Iris pigment epithelial cell (primary cell): ENCODE data around the gene YTHDF1.
"Not testable (repeated sequence)": the region's sequence is repeated elsewhere in the genome, so short reads cannot be mapped to it uniquely, and the experiment has no call there.

Experiments
- DNase-seq: peaks from one replicate; pipeline ENCODE4 v3.0.0-alpha.2; 2011; ENCODE audit warnings: low read depth

YTHDF1 gene

DNA sequence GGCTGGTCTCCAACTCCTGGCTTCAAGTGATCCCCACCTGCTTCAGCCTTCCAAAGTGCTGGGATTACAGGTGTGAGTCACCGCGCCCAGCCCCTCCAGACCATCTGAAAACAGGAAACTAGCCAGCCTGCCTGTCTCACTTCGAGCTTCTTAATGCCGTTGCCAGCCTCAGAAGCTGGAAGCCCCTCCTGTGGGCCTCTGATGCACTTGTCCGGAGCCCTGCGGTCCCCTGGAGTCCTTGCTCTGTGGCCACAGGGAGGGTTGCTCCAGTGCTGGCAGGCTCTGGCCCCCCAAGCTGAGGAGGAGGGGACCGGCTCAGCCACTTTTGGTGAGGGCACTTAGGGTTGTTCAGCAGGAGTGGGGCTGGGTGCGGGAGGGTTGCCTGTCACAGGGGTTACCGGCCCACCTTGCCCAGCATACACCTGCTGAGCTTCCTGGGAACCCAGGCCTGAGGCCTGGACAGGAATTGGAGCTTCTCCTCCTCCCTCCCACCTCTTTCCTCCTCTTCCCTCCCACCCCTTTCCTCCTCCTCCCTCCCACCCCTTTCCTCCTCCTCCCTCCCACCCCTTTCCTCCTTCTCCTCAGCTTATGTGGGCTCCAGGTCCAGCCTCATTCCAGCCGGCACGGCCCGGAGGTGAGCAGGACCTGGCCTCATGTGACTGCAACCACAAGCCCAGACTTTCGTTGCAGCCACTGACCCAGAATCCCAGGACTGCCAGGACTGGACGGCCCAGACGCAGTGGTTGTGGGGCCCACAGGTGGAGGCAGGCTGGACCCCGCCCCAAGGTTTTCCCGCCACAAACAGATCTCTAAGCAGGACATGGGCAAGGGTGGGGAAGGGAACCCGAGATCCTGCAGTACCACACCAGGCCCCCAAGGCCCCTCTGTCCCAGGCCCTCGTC is 10.4 kb upstream of the YTHDF1 start:
- no peak for DNase-seq

DNA sequence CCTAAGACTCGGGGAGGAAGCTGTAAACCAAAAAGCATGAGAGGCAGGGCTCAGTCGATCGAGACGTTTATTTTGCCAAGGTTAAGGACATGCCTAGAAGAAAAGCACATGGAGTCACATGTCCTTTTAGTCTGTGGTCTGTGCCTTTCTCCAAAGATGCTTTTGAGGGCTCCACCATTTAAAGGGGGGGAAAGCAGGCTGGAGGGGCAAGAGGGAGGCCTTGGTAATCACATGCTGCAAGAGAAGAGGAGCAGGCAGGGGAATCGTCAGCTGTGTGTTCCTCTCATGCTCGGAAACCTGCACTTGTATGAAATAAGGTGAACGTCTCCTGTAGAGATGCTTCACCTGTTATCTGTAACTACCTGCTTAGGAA is 9.1 kb upstream of the YTHDF1 start:
- DNase-seq = no peak

DNA sequence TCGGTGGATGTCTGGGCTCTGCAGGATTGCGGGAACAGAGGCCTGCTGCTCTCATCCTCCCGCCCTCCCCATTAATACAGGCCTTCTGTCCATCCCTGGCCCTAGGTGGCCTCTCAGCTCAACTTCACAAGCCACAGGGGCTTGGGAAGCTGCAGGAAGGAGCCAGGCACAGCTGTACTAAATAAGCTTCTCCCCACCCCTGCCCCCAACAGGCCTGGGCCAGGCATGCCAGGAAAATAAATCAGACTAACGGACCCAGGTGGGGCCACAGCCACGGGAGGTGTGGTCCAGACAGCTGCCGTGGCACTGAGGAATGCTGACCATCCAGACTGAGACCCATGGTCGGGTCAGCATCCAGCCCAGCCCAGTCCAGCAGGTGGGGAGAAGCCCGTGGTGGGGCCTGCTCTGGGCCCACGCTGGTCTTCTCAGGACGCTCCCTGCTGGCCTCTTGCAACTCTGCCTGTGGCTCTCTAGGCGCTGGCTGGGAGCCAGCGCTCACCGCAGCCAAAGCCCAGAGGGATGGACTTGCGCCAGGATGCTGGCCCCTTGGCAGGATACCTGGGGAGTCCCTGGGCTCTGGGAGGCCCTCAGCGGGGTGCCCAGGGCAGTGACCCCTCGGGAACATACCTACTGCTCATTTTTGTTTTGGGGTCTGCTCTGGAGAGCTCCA is 8.6 kb upstream of the YTHDF1 start:
- DNase-seq = peak; percentile 65

DNA sequence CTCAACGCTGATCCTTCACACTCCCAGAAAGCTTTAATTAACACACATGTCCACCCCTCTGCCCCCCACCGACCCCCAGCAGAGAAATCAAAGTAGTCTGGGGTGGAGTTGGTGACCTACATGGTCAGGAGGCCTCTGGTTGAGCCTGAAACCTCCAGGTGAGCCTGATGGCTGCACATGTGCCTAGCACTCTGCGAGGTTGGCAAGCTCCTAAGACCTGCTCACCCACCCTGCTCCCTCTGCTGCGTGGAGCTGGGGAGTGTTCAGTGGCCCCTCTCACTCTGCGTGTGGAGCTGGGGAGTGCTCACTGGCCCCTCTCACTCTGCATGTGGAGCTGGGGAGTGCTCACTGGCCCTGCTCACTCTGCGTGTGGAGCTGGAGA is 7.9 kb upstream of the YTHDF1 start:
- DNase-seq = no peak

DNA sequence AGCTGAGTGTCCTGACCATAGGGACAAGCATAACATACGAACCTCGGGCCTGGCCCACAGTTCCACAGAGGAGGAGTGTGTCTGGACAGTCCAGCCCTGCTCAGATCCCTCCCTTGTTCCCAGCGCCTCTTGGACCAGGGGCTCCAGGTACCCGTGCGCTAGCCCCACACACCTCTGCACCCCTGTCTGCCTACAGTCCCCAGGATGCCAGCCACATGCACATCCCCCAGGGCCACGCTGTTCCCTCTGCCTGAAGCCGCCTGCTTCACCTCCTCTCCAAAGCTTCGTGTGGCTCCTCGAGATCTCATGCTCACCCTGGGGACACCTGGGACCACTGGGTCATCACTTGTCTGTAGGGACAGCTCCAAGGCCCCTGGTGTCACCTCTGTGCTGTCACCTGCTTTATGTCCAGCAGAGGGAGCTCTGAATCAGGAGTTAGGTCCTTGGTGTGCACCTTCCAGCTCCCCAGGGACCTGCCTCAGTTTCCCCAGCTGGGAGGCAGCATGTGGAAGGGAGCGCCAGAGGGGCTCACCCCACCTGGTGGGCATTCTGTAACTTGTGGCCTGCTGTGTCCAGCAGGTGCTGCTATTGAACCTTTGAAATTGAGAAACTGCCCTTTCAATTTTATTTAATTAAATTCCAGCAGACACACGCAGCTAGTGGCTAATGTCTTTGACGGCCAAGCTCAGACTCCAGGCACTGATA is 7.3 kb upstream of the YTHDF1 start:
- peak; percentile 26 for DNase-seq

DNA sequence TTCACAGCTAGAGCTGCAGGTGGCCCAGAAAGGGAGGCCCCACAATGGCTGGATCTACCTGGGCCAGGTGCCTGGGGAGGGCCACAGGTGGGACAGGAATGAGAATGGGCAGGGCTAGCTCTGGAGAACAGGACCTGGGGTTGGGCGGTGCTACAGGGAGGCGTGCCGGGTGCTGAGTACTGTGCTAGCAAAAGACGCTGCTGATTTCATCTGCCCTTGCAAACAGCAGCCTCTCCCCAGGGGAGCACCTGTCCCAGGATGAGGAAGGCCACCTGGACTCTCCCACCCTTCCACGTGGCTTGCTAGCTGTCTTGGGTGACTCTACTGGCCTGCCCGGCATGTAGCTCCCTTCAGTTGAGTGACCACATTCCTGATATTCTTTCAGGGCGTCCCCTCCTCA is 6.6 kb upstream of the YTHDF1 start:
- DNase-seq = no peak

DNA sequence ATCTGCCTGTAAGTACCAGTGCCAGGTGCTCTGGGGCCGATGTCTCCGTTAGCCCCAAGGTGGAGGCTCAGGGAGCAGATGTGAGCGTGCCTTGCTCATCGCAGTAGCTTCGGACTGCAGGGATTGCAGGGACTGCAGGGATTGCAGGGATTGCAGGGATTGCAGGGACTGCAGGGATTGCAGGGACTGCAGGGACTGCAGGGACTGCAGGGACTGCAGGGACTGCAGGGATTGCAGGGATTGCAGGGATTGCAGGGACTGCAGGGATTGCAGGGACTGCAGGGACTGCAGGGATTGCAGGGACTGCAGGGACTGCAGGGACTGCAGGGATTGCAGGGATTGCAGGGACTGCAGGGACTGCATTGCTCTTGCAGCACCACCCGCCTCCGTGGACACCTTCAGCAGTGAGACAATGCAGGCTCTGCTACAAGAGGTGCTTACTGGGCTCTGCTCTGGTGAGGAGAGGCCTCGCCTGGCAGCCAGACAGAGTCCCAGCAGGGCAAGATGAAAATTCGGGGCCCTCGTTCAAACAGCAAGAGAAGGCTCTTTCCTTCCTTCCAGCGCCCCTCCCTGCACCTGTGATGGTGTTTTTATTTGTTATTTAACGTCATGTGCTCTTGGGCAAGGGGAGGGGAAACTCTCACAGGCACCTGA is 5.6 kb upstream of the YTHDF1 start:
- DNase-seq = not testable (repeated sequence)

DNA sequence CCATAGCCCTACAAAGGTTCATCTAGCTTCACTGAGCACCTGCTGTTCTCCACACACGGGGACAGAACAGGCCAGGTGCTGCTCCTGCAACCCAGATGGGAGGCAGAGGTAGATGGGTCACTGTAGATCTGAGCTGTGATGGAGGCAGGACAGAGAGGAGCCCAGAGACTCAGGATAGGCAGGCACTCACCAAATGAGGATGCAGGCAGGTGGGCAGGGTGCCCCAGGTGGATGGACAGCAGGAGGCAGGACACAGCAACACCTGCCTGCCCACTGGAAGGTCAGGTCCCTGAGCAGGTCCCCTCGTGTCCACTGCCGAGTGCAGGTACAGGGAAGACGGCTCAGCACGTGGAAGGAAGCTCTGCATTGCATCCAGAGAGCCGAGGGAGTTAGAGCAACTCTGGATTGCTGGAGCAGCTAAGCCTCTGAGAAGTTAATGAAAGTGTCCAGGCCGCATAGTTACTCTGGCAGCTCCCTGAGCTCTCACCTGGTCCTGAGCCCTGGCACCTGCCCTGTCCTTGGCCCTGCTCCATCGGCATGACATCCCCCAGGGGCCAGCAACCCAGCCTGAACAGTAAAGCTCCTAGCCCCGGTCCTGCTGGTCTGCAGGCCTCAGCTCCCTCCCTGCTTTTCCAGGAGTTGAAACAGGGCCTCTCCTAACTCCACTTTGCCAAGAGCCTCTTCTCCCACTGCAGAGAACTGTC is 4.9 kb upstream of the YTHDF1 start:
- DNase-seq = no peak

DNA sequence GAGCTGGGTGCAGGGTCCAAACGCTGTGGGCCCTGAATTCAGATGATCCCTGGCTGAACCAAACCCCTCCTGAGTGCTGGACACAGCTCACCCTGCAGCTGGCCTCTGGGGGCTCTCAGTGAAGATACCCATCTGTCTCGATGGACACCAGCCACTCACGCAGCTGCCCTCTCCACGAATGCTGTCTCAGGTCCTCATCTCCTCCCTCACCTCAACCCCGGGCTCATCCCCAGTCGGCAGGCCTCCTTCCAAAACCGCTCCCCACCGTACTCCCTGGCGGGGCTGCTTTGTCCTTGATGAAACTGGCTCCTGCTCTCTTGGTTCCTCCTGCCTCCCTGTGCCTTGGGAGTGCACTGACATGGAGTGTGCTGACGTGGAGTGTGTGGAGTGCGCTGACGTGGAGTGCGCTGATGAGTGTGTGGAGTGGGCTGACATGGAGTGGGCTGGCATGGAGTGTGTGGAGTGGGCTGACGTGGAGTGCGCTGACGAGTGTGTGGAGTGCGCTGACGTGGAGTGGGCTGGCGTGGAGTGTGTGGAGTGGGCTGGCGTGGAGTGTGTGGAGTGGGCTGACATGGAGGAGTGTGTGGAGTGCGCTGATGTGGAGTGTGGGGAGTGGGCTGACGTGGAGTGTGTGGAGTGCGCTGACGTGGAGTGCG is 4.1 kb upstream of the YTHDF1 start:
- no peak for DNase-seq

DNA sequence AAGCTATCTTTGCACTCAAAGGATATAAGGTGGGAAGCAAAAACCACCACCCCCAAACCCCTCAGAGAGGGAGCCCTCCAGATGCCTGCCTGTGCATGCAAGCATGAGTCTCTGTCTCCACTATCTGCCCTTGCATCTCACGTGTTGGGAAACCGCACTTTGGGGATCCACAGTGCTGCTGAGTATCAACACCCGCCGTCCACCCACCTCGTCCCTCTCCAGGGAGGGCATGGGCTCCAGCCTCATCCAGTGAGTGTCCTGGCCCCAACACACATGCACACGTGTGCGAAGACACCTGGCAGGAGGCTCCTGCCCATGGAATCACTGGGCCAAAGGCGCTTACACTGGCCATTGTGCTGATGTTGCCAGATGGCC is 3.5 kb upstream of the YTHDF1 start:
- no peak for DNase-seq

DNA sequence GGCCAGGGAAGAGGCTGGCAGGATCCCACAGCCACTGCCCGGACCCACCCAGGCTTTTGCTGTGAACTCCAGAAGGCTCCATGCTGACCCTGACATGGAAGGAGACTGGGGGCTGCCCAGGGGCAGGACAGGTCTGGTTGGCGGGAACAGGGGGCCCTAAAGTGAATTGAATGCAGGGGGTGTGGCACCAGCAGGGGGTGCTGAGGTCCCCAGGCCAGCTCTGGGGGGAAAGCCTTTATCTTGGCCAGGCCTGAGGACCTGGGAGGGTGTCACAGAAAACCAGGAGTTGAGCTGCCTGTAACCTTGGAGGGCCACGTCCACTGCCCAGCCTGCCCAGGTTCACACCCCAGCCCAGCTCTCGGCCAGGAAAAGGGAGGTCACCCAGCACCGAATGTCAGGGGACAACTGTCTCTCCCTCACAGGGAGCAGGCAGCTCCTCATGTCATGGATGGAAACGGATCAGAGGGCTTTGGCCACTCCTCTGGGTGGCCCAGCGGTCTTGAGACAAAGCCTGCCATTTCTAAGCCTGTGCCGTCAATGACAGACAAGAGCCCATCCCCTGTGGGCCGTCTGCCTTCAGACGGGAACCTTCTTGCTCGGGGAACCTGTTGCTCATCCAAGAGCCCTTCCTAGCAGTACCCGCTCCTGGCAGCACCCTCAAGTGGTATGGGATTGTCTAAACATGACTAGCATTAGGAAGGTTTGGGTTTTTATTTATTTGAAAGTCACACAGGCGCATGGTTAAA is 2.9 kb upstream of the YTHDF1 start:
- DNase-seq = no peak

DNA sequence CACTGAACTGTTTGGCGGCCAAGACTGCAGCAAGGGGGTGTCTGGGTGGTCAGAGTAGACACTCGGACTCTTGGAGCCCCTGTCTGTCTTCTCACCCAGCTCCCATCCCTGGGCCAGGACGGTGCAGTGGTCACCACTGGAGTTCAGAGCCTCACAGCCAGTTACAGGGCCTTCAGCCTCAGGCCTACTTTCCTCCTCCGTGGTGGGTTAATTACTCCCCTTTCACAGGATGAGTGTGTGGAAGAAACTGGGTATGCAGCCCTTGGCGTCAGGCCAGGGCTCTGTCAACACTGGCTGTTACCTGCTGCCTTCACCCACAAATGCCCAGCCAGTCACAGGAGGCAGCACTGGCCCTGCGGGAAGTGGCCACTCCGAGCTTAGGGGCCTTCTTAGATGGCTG is 1.8 kb upstream of the YTHDF1 start:
- no peak for DNase-seq

DNA sequence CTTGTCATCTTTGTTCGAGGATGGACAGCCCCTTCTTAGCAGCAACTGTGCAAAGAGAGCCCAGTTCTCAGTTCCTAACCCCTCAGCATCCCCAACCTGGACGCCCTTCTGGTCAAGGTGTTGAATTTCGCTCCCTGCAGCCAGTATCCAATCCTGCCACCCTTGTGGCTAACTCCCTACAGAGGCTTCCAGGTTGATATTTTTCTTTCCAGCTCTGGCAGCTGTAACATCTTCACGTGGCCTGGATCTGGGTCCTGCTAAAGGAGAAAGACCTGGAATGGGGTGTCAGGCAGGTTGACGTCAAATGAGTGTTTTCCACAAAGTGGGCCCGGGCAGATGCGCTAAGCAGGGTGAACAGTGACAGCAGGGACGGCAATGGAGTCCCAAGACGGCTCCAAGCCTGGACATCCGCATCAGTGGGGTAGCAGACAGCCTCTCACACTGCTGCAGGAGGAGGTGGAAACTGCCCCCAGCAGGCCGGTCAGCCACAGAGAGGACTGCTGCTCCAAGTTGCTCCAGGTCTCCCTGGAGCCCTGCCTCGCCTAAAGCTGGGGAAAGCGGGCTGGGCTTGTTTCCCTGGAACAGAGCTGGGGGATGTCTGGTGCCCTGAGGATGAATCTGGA is 1.0 kb upstream of the YTHDF1 start:
- DNase-seq = no peak

DNA sequence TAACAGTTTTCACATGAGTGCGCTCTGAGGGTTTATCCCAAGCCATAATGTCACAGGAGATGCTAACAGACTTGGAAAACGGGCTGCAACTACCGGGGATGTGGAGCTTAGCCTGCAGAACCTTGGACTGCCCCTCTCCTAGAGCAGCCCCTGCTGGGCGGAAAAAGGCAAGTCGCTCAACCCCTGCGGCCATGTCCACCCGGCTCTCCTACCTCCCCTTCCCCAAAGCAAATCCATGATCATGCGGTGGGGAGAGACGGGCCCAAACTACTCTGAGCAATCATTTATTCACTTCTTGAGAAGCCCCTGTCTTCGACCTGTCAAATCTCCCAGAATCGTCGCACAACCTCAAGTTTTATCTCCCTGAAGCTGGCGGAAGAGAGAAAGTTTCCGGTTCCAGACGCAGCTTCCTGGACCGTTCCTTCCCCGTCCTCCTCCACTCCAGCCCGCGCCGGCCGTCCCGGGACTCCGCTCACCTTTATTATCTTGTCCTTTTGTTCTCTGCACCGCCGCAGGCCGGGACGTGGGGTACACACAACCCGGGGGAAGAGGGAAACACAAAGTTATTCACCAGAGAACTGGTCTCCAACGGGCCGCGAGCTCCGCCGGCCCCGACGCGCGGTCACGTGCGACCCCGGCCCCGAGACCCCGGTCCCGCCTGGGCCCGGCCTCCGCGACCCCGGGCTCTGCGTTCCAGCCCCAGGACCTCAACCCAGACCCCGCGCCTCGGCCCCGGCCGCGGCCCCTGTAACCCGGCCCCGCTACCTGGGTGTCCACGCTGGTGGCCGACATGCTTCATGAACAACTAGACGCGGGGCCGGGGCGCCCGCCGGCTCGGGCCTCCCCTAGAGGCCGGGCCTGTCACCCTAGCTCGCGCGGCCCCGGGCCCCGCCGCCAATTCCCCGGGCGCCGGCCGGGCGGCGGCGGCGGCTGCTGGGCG is 560 bp downstream of the YTHDF1 start:
- DNase-seq = peak; percentile 70

DNA sequence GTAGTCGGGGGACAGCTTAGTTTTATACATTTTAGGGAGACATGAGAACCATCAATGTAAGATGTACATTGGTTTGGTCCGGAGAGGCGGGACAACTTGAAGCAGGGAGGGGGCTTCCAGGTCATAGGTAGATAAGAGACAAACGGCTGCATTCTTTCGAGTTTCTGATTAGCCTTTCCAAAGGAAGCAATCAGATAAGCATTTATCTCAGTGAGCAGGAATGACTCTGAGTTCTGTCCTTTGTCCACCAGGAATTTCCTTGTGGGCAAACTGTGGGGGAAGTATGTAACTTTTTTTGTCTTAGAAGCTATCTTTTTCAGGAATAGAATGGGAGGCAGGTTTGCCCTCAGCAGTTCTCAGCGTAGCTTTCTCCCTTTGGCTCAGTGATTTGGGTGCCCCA is 1.4 kb downstream of the YTHDF1 start:
- DNase-seq = no peak

DNA sequence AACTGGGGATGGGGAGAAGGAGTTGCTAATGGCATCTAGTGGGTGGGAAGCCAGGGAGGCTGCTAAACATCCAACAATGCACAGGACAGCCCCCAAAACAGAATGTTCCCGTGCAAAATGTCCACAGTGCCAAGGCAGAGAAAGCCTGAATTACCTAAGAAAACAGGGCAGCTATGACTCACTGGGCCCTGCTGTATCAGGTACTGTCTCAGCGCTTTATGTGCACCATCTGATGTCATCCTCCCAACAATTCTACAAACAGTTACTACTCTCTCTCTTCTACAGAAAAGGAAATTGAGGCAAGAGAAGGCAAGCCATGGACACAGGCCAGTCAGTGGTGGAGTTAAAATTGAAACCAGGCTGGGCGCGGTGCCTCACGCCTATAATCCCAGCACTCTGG is 3.1 kb downstream of the YTHDF1 start:
- DNase-seq = peak; percentile 45

DNA sequence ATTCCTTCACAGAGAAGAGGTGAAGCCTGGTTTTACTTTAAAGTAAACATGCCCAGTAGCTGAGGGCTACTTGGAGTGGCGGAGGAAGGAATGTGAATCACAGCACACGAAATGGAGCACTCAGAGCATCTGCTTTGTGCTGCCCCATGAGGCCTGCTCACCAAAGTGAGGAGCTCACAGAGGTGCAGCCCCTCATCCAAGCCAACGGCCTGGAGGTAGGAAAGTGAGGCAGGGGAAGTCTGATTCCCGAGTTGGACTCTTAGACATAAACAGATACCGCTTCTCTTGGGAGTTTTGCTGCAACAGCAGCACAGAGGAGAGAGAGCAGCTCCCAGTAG is 3.6 kb downstream of the YTHDF1 start:
- DNase-seq = peak; percentile 23

DNA sequence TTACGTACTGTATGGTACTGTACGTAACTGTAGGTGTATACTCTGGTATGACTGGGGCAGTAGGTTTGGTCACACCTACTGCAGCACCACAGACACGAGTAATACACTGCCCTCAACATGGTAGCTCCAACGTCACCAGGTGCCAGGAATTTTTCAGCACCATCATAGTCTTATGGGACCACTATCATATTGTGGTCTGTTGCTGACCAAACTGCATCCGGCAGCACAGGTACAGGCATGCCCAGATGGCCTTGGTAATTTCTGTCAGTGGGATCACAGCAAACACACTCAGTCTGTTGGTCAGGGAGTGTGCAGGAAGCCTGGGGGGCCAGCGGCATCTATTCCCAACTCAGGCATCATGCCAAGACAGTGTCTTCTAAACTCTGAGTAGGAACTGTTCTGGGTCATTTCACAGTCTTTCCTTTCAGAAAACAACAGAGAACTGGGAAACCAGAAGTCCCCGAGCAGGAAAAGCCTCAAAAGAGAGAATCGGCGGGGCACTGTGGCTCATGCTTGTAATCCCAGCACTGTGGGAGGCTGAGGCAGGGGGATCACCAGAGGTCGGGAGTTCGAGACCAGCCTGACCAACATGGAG is 5.8 kb downstream of the YTHDF1 start:
- no peak for DNase-seq
